ENCODE measurements around the gene HPSE2.

Gene HPSE2

DNA sequence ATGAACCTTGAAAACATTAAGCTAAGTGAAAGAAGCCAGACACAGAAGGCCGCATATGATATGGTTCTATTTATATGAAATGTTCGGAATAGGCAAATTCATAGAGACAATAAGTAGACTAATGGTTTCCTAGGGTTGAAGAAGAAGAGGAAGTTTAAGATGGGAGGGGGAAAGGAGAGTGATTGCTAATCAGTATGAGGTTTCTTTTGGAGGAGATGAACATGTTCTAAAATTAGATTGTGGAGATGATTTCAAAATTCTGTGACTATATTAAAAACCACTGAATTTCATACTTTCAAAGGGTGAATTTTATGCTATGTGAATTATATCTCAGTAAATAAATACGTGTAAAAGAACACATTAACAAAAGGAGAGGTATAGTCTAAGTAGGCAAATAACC lies 612.5 kb downstream of the HPSE2 start:
- TF ChIP-seq, protein P1, sequence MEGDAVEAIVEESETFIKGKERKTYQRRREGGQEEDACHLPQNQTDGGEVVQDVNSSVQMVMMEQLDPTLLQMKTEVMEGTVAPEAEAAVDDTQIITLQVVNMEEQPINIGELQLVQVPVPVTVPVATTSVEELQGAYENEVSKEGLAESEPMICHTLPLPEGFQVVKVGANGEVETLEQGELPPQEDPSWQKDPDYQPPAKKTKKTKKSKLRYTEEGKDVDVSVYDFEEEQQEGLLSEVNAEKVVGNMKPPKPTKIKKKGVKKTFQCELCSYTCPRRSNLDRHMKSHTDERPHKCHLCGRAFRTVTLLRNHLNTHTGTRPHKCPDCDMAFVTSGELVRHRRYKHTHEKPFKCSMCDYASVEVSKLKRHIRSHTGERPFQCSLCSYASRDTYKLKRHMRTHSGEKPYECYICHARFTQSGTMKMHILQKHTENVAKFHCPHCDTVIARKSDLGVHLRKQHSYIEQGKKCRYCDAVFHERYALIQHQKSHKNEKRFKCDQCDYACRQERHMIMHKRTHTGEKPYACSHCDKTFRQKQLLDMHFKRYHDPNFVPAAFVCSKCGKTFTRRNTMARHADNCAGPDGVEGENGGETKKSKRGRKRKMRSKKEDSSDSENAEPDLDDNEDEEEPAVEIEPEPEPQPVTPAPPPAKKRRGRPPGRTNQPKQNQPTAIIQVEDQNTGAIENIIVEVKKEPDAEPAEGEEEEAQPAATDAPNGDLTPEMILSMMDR (IDR thresholded peaks at IDR 0.05; ENCODE audit: low read depth, low read length, missing control alignments), result no peak
- H3K4me3 ChIP-seq (ENCODE audit: low read depth, low read length), result no peak overlapping the region
- no peak for DNase-seq (ENCODE audit: low read depth)

DNA sequence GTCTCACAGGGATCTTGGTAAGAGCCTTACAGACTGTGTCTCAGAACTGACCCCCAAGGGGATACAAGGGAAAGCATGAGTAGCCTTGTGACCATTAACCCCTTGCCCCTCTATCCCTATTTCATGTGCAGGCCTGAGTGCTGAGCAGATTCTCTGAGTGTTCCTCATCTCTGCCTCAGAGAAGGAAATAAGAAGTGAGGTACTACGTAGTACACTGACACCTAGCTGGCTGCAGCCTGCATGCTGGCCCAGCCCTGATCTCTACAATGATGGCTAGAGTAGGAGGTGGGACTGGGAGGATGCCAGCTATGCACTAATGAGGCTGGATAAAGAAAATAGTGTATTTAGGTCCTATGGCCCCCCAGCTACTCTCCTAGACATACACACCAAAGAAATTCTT lies 614.0 kb downstream of the HPSE2 start:
- TF ChIP-seq, protein P1 (IDR thresholded peaks at IDR 0.05; ENCODE audit: low read depth, low read length, missing control alignments), result no peak
- DNase-seq (ENCODE audit: low read depth), result no peak
- H3K4me3 ChIP-seq (ENCODE audit: low read depth, low read length), result no peak overlapping the region

DNA sequence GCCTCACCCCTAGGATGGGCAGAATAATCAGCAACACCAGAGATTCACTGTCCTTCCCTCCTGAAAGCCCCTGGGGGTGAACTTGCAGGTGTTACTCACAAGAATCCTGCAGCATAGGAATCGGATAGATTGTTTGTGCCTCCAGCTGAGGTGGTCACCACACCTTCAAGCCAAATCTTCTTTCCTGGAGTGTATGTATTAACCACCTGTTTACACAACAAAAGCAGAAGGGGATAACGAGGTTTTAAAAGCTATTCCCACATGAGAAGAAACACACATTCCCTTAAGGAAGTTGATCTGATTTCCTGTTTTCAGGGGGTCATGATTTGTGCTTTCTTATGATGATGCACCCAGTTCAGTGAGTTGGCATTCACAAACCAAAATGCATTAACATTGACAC lies 615.1 kb downstream of the HPSE2 start:
- DNase-seq (ENCODE audit: low read depth), result no peak
- TF ChIP-seq, protein P1 (IDR thresholded peaks at IDR 0.05; ENCODE audit: low read depth, low read length, missing control alignments), result no peak
- no peak overlapping the region for H3K4me3 ChIP-seq (ENCODE audit: low read depth, low read length)

DNA sequence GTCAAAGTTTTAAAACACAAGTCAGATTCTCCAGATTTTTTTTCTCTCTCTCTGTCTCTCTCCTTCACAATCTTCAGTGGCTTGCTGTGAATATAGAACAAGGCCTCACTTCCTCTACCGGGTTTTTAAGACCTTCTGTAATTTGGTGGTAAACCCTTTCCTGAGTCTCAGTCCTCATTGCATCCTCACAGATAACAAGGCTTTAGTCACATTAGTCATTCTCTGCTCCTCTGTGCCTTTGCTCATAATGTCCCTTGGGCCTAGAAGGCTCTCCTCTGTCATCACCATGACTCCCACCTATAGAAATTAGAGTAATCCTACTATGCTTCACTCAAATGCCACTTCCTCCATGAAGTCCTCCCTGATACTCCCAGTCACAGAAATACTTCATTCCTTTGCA lies 616.2 kb downstream of the HPSE2 start:
- no peak for DNase-seq (ENCODE audit: low read depth)
- no peak overlapping the region for H3K4me3 ChIP-seq (ENCODE audit: low read depth, low read length)
- TF ChIP-seq, protein P1 (IDR thresholded peaks at IDR 0.05; ENCODE audit: low read depth, low read length, missing control alignments), result no peak

DNA sequence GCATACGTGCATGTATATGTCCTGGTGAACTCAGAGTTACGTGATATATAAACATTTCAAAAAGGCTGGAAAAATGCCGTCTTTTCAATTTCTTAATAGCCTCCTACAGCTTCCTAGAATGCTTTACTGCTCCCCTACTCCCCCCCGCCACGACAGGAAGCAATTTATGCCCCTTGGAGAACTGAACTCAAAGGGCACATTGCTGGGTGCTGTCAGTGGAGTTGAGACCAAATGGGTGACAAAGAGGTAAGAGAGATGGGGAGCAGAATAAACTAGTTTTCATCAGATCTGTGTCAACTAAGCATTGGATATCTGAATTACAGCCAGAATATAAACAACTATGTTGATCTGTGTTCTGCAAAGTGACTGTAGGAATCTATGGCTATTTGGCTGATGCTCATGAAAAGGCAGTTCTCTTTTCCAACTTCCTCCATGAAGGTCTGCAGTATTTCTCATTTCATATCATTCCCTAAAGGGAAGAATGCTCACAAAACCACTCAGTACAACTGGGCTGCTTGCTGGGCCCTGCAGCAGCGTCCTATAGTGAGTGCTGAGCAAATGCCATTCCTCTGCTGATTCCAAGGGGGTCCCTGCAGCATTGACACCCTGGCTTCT lies 617.6 kb downstream of the HPSE2 start:
- TF ChIP-seq, protein P1 (IDR thresholded peaks at IDR 0.05; ENCODE audit: low read depth, low read length, missing control alignments), result no peak
- H3K4me3 ChIP-seq (ENCODE audit: low read depth, low read length), result no peak overlapping the region
- no peak for DNase-seq (ENCODE audit: low read depth)

DNA sequence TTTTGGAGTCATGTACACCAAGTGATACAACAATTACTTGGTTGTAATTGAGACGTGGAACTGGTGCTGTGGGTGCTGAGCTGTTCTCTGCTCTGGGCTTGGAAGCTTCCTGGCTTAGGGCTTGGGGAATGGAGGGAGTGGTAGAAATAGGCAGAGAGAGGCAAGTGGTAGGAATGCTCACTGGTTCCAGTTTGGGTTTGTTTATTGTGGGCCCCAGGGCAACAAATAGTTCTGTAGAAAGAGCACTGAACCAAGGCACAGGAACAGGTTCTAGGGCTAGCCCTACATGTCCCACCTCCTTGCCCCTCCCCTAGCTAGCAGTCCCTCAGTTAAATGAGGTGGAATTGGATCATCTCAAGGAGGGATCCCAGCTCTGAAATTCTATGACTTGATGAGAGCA lies 622.2 kb downstream of the HPSE2 start:
- TF ChIP-seq, protein P1 (IDR thresholded peaks at IDR 0.05; ENCODE audit: low read depth, low read length, missing control alignments), result no peak
- no peak for DNase-seq (ENCODE audit: low read depth)
- H3K4me3 ChIP-seq (ENCODE audit: low read depth, low read length), result no peak overlapping the region

DNA sequence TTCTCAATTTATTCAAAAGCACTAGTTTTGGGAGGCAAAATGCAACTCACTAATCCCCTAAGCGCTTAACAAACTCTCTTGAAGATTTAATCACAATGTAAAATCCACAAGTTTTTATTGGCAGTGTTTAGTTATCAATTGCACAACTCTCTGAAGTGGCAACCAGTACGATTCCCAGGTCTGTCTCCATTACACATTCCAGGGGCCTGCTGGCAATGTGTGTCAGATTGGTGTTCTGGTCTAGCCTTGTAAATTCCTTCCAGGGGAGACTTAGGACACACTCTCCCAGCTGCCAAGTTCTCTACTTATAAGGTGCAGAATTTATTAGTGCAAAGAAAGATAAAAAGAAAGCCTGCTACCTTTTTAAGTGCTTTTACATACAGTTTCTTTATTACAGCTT lies 624.2 kb downstream of the HPSE2 start:
- TF ChIP-seq, protein P1 (IDR thresholded peaks at IDR 0.05; ENCODE audit: low read depth, low read length, missing control alignments), result no peak
- no peak for DNase-seq (ENCODE audit: low read depth)
- no peak overlapping the region for H3K4me3 ChIP-seq (ENCODE audit: low read depth, low read length)
